ENCODE data around the gene NR4A2. TPM values are rescaled to one million over a fixed set of nuclear protein-coding genes. Genes with fewer than 3 reads are reported as not detected.

The NR4A2 gene
- total RNA-seq, 1 experiment from 2014 or later, result 0.66 TPM

DNA sequence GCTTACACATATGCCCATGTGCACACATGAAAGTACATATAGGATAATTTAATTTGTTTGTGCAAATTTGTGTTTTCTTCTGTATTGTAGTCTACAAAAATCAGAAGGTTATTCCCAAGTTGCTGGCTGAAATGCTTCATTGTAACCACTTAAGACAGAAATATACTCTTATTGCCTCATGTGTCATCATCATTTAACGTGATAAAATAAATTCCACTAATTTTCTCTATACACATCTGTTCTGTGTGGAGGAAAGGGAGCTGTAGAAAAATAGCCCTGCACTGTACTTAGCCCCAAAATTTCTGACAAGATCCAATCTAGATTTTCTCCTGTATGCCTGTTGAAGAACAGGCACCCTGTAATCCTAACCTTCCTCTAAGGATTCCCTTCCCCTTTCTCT lies 20.4 kb upstream of the NR4A2 start:
- TF ChIP-seq NFATC4 (CRISPR knock-in tag; IDR thresholded peaks at IDR 0.05) (no peak), PRRX2 (CRISPR knock-in tag; IDR thresholded peaks at IDR 0.05) (no peak), ELF4 (CRISPR knock-in tag; IDR thresholded peaks at IDR 0.05; ENCODE audit: low read depth) (no peak), ZNF263 (CRISPR knock-in tag; IDR thresholded peaks at IDR 0.05; ENCODE audit: low read depth) (no peak), GRHL2 (CRISPR knock-in tag; IDR thresholded peaks at IDR 0.05; ENCODE audit: insufficient replicate concordance, severe bottlenecking) (no peak)
- TF ChIP-seq, protein P1, sequence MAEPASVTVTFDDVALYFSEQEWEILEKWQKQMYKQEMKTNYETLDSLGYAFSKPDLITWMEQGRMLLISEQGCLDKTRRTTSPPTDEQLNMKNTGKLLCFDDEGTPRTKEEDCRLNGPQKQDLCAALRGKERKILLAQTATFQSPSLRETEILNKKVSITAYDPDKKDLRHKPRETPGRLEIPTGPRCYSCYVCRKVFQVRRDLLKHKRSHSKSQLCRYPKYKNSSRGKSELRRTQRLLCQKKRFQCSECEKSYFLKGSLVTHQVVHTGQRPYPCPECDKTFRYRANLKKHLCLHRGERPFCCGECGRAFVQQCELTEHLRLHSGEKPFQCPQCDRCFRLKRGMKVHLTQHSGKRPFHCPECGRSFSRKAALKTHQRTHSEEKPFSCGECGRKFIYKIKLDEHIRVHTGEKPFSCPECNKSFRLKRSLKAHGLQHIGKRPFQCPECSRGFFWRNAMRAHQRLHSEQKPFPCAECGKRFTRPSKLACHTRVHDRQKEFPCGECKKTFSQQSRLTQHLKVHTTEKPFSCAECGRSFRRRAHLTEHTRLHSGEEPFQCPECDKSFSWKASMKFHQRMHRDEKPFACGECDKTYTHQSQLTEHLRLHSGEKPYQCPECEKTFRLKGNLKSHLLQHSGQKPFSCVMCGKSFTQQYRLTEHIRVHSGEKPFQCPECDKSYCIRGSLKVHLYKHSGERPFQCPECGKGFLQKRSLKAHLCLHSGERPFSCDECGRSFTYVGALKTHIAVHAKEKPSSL (CRISPR knock-in tag; conservative IDR thresholded peaks at IDR 0.05), result no peak
- Mint-ChIP-seq H3K36me3 (no peaks in the 10 kb centered on the region; the same call in 1 of the 2 replicates), H3K27me3 (ENCODE audit: low read depth) (no peaks in the 10 kb centered on the region), H3K4me1 (0 out of 2 replicates have a peak, but pooled peaks cover 3% of the 10 kb centered on the region), H3K27ac (no peak overlapping the region), H3K9me3 (peaks cover 19% of the 10 kb centered on the region), H3K4me3 (no peak overlapping the region)
- ChIA-PET CTCF (no interaction called here), POLR2A (no interaction called here)
- DNase-seq (ENCODE audit: low spot score), result no peak
- no peak for ATAC-seq

DNA sequence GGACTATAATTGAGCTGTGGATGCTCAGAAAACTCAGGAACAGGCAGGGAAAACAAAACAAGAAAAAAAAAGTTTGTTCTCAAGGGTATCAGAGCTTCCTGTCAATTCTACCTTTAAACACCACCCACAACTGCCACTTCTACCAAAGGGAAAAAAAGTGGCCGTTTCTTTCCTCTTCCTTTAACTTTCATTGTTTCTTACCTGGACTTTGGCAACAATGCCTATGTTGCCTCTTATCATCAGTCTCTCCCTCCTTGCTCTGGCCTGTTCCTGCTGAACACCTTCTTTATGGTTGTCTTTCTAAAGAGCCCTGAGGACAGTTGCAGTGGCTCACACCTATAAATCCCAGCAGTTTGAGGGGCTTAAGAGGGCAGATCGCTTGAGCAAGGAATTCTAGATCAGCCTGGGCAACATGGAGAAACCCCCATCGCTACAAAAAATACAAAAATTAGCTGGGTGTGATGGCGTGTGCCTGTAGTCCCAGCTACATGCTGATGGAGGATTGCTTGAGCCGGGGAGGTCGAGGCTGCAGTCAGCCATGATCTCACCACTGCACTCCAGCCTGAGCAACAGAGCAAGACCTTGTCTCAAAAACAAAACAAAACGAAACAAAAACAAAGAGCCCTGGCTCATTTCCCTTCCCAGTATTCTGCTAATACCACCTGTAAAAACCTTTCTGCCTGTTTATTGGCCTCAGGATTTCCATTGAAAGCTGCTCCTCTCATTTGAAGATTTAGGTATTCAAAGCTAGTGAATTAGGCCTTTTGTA lies 18.0 kb upstream of the NR4A2 start:
- no peak overlapping the region for H3K4me3 Mint-ChIP-seq
- ATAC-seq (no peak), DNase-seq (ENCODE audit: low spot score) (no peak)
- POLR2A ChIA-PET, result interaction anchor here (1.2 kb wide), 1 partner anchor 211 kb away, joined by 3 read pairs; no protein-coding TSS in a partner anchor
- peaks cover 11% of the 10 kb centered on the region for H3K4me1 Mint-ChIP-seq
- CTCF ChIA-PET, result no interaction called here
- no peak overlapping the region for H3K27ac Mint-ChIP-seq
- no peaks in the 10 kb centered on the region; the same call in 1 of the 2 replicates for H3K36me3 Mint-ChIP-seq
- H3K27me3 Mint-ChIP-seq (ENCODE audit: low read depth), result no peaks in the 10 kb centered on the region
- peaks cover 19% of the 10 kb centered on the region for H3K9me3 Mint-ChIP-seq
- TF ChIP-seq ZNF317 (CRISPR knock-in tag; IDR thresholded peaks at IDR 0.05; ENCODE audit: borderline replicate concordance, low read depth), result no peak
- TF ChIP-seq FOXK1 (CRISPR knock-in tag; IDR thresholded peaks at IDR 0.05), result no peak
- TF ChIP-seq SMAD3 (CRISPR knock-in tag; IDR thresholded peaks at IDR 0.05; ENCODE audit: borderline replicate concordance), result no peak
- no peak for TF ChIP-seq TP53 (CRISPR knock-in tag; IDR thresholded peaks at IDR 0.05)
- no peak for TF ChIP-seq ETV6 (CRISPR knock-in tag; IDR thresholded peaks at IDR 0.05)
- TF ChIP-seq NR2C2 (CRISPR knock-in tag; IDR thresholded peaks at IDR 0.05), result no peak
- TF ChIP-seq JAZF1 (CRISPR knock-in tag; IDR thresholded peaks at IDR 0.05), result no peak
- TF ChIP-seq, protein P2, sequence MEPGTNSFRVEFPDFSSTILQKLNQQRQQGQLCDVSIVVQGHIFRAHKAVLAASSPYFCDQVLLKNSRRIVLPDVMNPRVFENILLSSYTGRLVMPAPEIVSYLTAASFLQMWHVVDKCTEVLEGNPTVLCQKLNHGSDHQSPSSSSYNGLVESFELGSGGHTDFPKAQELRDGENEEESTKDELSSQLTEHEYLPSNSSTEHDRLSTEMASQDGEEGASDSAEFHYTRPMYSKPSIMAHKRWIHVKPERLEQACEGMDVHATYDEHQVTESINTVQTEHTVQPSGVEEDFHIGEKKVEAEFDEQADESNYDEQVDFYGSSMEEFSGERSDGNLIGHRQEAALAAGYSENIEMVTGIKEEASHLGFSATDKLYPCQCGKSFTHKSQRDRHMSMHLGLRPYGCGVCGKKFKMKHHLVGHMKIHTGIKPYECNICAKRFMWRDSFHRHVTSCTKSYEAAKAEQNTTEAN (CRISPR knock-in tag; IDR thresholded peaks at IDR 0.05), result no peak
- TF ChIP-seq, protein P3, sequence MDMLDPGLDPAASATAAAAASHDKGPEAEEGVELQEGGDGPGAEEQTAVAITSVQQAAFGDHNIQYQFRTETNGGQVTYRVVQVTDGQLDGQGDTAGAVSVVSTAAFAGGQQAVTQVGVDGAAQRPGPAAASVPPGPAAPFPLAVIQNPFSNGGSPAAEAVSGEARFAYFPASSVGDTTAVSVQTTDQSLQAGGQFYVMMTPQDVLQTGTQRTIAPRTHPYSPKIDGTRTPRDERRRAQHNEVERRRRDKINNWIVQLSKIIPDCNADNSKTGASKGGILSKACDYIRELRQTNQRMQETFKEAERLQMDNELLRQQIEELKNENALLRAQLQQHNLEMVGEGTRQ (CRISPR knock-in tag; IDR thresholded peaks at IDR 0.05), result no peak
- no peak for TF ChIP-seq RORB (CRISPR knock-in tag; IDR thresholded peaks at IDR 0.05)
- TF ChIP-seq, protein P4, sequence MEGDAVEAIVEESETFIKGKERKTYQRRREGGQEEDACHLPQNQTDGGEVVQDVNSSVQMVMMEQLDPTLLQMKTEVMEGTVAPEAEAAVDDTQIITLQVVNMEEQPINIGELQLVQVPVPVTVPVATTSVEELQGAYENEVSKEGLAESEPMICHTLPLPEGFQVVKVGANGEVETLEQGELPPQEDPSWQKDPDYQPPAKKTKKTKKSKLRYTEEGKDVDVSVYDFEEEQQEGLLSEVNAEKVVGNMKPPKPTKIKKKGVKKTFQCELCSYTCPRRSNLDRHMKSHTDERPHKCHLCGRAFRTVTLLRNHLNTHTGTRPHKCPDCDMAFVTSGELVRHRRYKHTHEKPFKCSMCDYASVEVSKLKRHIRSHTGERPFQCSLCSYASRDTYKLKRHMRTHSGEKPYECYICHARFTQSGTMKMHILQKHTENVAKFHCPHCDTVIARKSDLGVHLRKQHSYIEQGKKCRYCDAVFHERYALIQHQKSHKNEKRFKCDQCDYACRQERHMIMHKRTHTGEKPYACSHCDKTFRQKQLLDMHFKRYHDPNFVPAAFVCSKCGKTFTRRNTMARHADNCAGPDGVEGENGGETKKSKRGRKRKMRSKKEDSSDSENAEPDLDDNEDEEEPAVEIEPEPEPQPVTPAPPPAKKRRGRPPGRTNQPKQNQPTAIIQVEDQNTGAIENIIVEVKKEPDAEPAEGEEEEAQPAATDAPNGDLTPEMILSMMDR (IDR thresholded peaks at IDR 0.05), result no peak
- TF ChIP-seq SOX15 (CRISPR knock-in tag; IDR thresholded peaks at IDR 0.05), result no peak
- TF ChIP-seq TCF7 (CRISPR knock-in tag; IDR thresholded peaks at IDR 0.05; ENCODE audit: low read depth), result no peak
- TF ChIP-seq ATF1 (CRISPR knock-in tag; IDR thresholded peaks at IDR 0.05), result no peak
- no peak for TF ChIP-seq ZBTB21 (CRISPR knock-in tag; IDR thresholded peaks at IDR 0.05; ENCODE audit: borderline replicate concordance)
